ENCODE measurements around the gene AXIN1. TPM values are rescaled to one million over a fixed set of nuclear protein-coding genes. Genes with fewer than 3 reads are reported as not detected.

AXIN1 gene
- total and polyA plus RNA-seq, 2 of the 8 experiments (the other 6 are each of a cell fraction or from before 2014, with no cell fraction given) = 12.5 to 41.9 TPM

- TF ChIP-seq CHD7 (IDR thresholded peaks at IDR 0.05; ENCODE audit: insufficient replicate concordance, low read length) (no peak), EP300 (IDR thresholded peaks at IDR 0.05; ENCODE audit: borderline replicate concordance in 1 of 2, low read depth in 2 of 2, low read length in 2 of 2) (no peak), RAD21 (IDR thresholded peaks at IDR 0.05 in 1 of 2, conservative IDR thresholded peaks at IDR 0.05 in 1 of 2; ENCODE audit: low read depth in 2 of 2, low read length in 2 of 2) (no peak), CEBPB (IDR thresholded peaks at IDR 0.05; ENCODE audit: low read depth, low read length) (no peak), KDM4A (IDR thresholded peaks at IDR 0.05; ENCODE audit: low read depth, low read length, severe bottlenecking) (no peak), SRF (IDR thresholded peaks at IDR 0.05; ENCODE audit: low read depth, low read length) (no peak), POLR2AphosphoS5 (IDR thresholded peaks at IDR 0.05; ENCODE audit: low read depth, low read length) (no peak), ATF3 (IDR thresholded peaks at IDR 0.05; ENCODE audit: insufficient read depth, low read depth, low read length) (no peak), SIN3A (conservative IDR thresholded peaks at IDR 0.05 in 1 of 2, IDR thresholded peaks at IDR 0.05 in 1 of 2; ENCODE audit: low read depth in 1 of 2, low read length in 2 of 2) (no peak), TCF12 (IDR thresholded peaks at IDR 0.05; ENCODE audit: low read depth, low read length) (no peak)
Observed at GRCh38 chr16:253833-254232, 98.7 kb downstream of the AXIN1 start (continued).
